IMR-90 (cell line): ENCODE results near the gene TTC16. TPM values are rescaled to one million over a fixed set of nuclear protein-coding genes. Genes with fewer than 3 reads are reported as not detected.

Experiments
- ATAC-seq: fragments of 200-7000 bp; cut with Tn5 transposase; 2 replicates; pipeline ENCODE4 v1.9.1; 2020; ENCODE audit warnings: low read depth, mild to moderate bottlenecking, moderate library complexity
- BruUV-seq: library from RNA; stranded (reverse); fragments of 400-500 nt; replicated peaks from 2 replicates; lab custom pipeline; 2021; lab: Mats Ljungman, UMichigan
- CTCF ChIA-PET: fragments of 300-600 bp; formaldehyde crosslinking; extraction: SDS; loops from one replicate; lab custom pipeline; 2021; ENCODE audit warnings: antibody characterized with exemption; lab: Yijun Ruan, JAX
- POLR2A ChIA-PET: fragments of 300-600 bp; sonication (Branson Sonifier 250); formaldehyde crosslinking; loops from one replicate; lab custom pipeline; 2022; ENCODE audit warnings: antibody characterized with exemption; ENCODE audit not compliant: unreplicated experiment; lab: Charles Lee
- DNase-seq: peaks from one replicate; pipeline ENCODE4 v3.0.0; 2013
- H2AFZ ChIP-seq: replicated peaks from 2 replicates; pipeline ENCODE3; 2013; ENCODE audit warnings: low read length, mild to moderate bottlenecking; ENCODE audit not compliant: poor library complexity
- H2AK5ac ChIP-seq: 2 replicates; pipeline ENCODE4 v1.6.1; 2013; ENCODE audit warnings: low read depth, low read length, inconsistent platforms
- H2AK9ac ChIP-seq: replicated peaks from 2 replicates; pipeline ENCODE3; 2013; ENCODE audit warnings: mild to moderate bottlenecking, low read depth, low read length, moderate library complexity; ENCODE audit not compliant: poor library complexity
- H2BK120ac ChIP-seq: 2 replicates; pipeline ENCODE4 v1.6.1; 2013; ENCODE audit warnings: low read depth, low read length, inconsistent platforms
- H2BK15ac ChIP-seq: 3 replicates; pipeline ENCODE4 v1.6.1; 2013; ENCODE audit warnings: low read depth, low read length, inconsistent platforms
- H2BK20ac ChIP-seq: 2 replicates; pipeline ENCODE4 v1.6.1; 2013; ENCODE audit warnings: low read depth, mild to moderate bottlenecking, inconsistent platforms, low read length, moderate library complexity
- H2BK5ac ChIP-seq: 2 replicates; pipeline ENCODE4 v1.6.1; 2013; ENCODE audit warnings: mild to moderate bottlenecking, low read depth, low read length, inconsistent platforms; ENCODE audit not compliant: poor library complexity, severe bottlenecking
- H3K14ac ChIP-seq: replicated peaks from 2 replicates; pipeline ENCODE4 v1.6.1; 2013; ENCODE audit warnings: low read depth, low read length, inconsistent platforms
- H3K18ac ChIP-seq: 2 replicates; pipeline ENCODE4 v1.6.1; 2013; ENCODE audit warnings: low read depth, low read length, control low read depth
- H3K23ac ChIP-seq: 2 replicates; pipeline ENCODE4 v1.6.1; 2013; ENCODE audit warnings: low read depth, low read length, inconsistent platforms
- H3K27ac ChIP-seq: 2 replicates; pipeline ENCODE4 v1.5.1; 2013; ENCODE audit warnings: mild to moderate bottlenecking, control low read depth, low read length; ENCODE audit not compliant: insufficient read depth
- H3K27me3 ChIP-seq: 2 replicates; pipeline ENCODE4 v1.6.1; 2013; ENCODE audit warnings: low read length; ENCODE audit not compliant: control insufficient read depth, insufficient read depth
- H3K36me3 ChIP-seq: 2 replicates; pipeline ENCODE4 v1.6.1; 2013; ENCODE audit warnings: low read length, mixed read lengths; ENCODE audit not compliant: control insufficient read depth, insufficient read depth
- H3K4ac ChIP-seq: 2 replicates; pipeline ENCODE4 v1.6.1; 2013; ENCODE audit warnings: low read depth, low read length, inconsistent platforms
- H3K4me1 ChIP-seq: 2 replicates; pipeline ENCODE4 v1.6.1; 2013; ENCODE audit warnings: low read length, mixed read lengths; ENCODE audit not compliant: control insufficient read depth, insufficient read depth
- H3K4me2 ChIP-seq: 2 replicates; pipeline ENCODE4 v1.6.1; 2013; ENCODE audit warnings: low read depth, mild to moderate bottlenecking, control low read depth, low read length, moderate library complexity
- H3K4me3 ChIP-seq: 2 replicates; pipeline ENCODE4 v1.5.1; 2013; ENCODE audit warnings: low read depth, mild to moderate bottlenecking, control low read depth, low read length, moderate library complexity; ENCODE audit not compliant: insufficient read depth
- H3K56ac ChIP-seq: 2 replicates; pipeline ENCODE4 v1.6.1; 2013; ENCODE audit warnings: low read length, inconsistent platforms; ENCODE audit not compliant: insufficient read depth; ENCODE audit errors: extremely low read depth
- H3K79me1 ChIP-seq, 2 experiments: 2 replicates each; pipeline ENCODE4 v1.6.1; 2013; ENCODE audit warnings: low read length in 2 of 2, inconsistent platforms in 1 of 2, low read depth in 1 of 2
- H3K9ac ChIP-seq: 2 replicates; pipeline ENCODE4 v1.6.1; 2013; ENCODE audit warnings: low read depth, low read length, control low read depth
- H3K9me1 ChIP-seq: 2 replicates; pipeline ENCODE4 v1.6.1; 2013; ENCODE audit warnings: low read length, inconsistent platforms; ENCODE audit not compliant: insufficient read depth
- H3K9me3 ChIP-seq: 2 replicates; pipeline ENCODE4 v1.6.1; 2013; ENCODE audit warnings: low read length; ENCODE audit not compliant: control insufficient read depth, insufficient read depth
- H4K20me1 ChIP-seq: 2 replicates; pipeline ENCODE4 v1.6.1; 2013; ENCODE audit warnings: low read length, inconsistent platforms; ENCODE audit not compliant: insufficient read depth
- H4K5ac ChIP-seq: 2 replicates; pipeline ENCODE4 v1.6.1; 2013; ENCODE audit warnings: mild to moderate bottlenecking, low read depth, low read length, control low read depth
- H4K8ac ChIP-seq, 2 experiments: 2 replicates each; pipeline ENCODE4 v1.6.1; 2013; ENCODE audit warnings: low read depth in 2 of 2, low read length in 2 of 2, control low read depth in 1 of 2, inconsistent platforms in 1 of 2
- H4K91ac ChIP-seq: 2 replicates; pipeline ENCODE4 v1.6.1; 2013; ENCODE audit warnings: low read depth, low read length, inconsistent platforms; ENCODE audit not compliant: insufficient read depth
- CTCF ChIP-seq: conservative IDR thresholded peaks from 2 replicates; pipeline ENCODE4 v1.5.1; 2012; ENCODE audit warnings: mild to moderate bottlenecking, low read depth, low read length, improper control_type of control experiment
- WGBS, 2 experiments: methylation state at CpG; one replicate each; pipeline versions ENCODE4 v1.1.5 to v1.1.7; 2013; ENCODE audit warnings: missing lambda C conversion rate in 2 of 2; ENCODE audit not compliant: insufficient read length in 1 of 2; ENCODE audit errors: extremely low coverage in 2 of 2; 5-methylcytosine and 5-hydroxymethylcytosine counted together
- dilution Hi-C: fragments of 300-500 bp; cut with HindIII; formaldehyde crosslinking; loops from one replicate; pipeline ENCODE4 v1.14.3; 2018; ENCODE audit warnings: low sequenced_read_pairs; ENCODE audit not compliant: unreplicated experiment
- in situ Hi-C: fragments of 300-500 bp; cut with MboI; formaldehyde crosslinking; loops from 3 replicates; pipeline ENCODE4 v1.14.3; 2019; ENCODE audit warnings: low sequenced_read_pairs, inconsistent platforms, mixed read lengths
- intact Hi-C: fragments of 100-400 bp; cut with micrococcal nuclease; formaldehyde crosslinking; loops from 2 replicates; pipeline ENCODE4 v1.10.0; 2022
- polyA plus RNA-seq, 3 experiments: library from polyadenylated mRNA; depleted of rRNA; stranded (reverse); fragments of >200 nt; gene quantifications; 2 replicates each; pipeline ENCODE4 v1.2.3, GENCODE V29; 2012; ENCODE audit warnings: low replicate concordance in 1 of 3
- total RNA-seq: library from RNA; depleted of rRNA; stranded (reverse); fragments of >200 nt; gene quantifications from 2 replicates; pipeline ENCODE4 v1.2.3, GENCODE V29; 2012

TTC16 gene
- total and polyA plus RNA-seq, 2 of the 4 experiments (the other 2 are of a cell fraction) = 0.02 TPM; not detected in 1

- no peak overlapping the region for H3K23ac ChIP-seq
- in situ Hi-C loops (no loop called here), intact Hi-C loops (no loop called here), dilution Hi-C loops (no loop called here)
- no peaks in the 10 kb centered on the region for H4K20me1 ChIP-seq
- no peak overlapping the region for H3K14ac ChIP-seq
- CTCF ChIA-PET = no interaction called here
- H2AK9ac ChIP-seq = no peak overlapping the region
- TF ChIP-seq CTCF = no peak
- no peak overlapping the region for H2BK120ac ChIP-seq
- H4K91ac ChIP-seq = no peak overlapping the region
- POLR2A ChIA-PET = no interaction called here
- H2AFZ ChIP-seq = no peak overlapping the region
- no TSS peak for BruUV-seq
- H3K9me1 ChIP-seq = peaks cover 3% of the 10 kb centered on the region
- H3K36me3 ChIP-seq = peaks cover 18% of the 10 kb centered on the region
- H3K18ac ChIP-seq = no peak overlapping the region
- H3K4me1 ChIP-seq = no peaks in the 10 kb centered on the region
- H3K27me3 ChIP-seq = no peaks in the 10 kb centered on the region
- no peak overlapping the region for H2BK5ac ChIP-seq
- H4K5ac ChIP-seq = no peak overlapping the region
- no peak overlapping the region for H3K27ac ChIP-seq
- no peak overlapping the region for H4K8ac ChIP-seq
- no peak for ATAC-seq
- H3K4me3 ChIP-seq = no peak overlapping the region
- H2AK5ac ChIP-seq = no peak overlapping the region
- H2BK20ac ChIP-seq = no peak overlapping the region
- H3K9me3 ChIP-seq = no peaks in the 10 kb centered on the region
- no peak overlapping the region for H3K9ac ChIP-seq
- no peak for DNase-seq
- no peak overlapping the region for H3K4me2 ChIP-seq
- H2BK15ac ChIP-seq = no peak overlapping the region
- no peaks in the 10 kb centered on the region for H3K79me1 ChIP-seq
- H3K4ac ChIP-seq = no peak overlapping the region
- H3K56ac ChIP-seq = no peak overlapping the region
- 55% methylated on average over 4 of the region's 9 CpGs; no CpG with 5 or more reads in 1 of the 2 experiments for WGBS, 2 experiments
These were observed 20.8 kb upstream of the TTC16 start for GRCh38 chr9:127694890-127695720.
